ENCODE results near the gene SLC5A10.
"Not testable (repeated sequence)": the region's sequence is repeated elsewhere in the genome, so short reads cannot be mapped to it uniquely, and the experiment has no call there.

SLC5A10 gene

GRCh38 chr17:19038730-19039129 is 86.8 kb downstream of the SLC5A10 start:
- not testable (repeated sequence) for DNase-seq (ENCODE audit: low read depth in 1 of 2, low spot score in 1 of 2)

DNA sequence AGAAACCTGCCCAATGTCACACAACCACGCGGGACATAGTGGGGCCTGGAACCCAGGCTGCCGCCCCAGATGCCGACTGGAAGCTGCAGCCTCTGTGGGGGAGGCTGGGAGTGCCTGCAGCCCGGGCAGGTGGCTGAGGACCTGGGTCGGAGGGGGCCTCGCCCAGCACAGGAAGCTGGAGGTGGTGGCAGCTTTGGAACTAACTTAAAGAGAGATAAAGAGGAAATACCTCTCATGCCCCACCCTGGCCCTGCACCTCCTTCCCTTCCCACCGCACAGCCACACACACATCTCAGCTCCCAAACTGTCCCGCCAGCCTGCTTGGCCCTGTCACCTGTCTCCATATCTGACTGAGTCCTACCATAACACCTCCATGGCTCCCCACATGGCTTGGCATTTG is 88.4 kb downstream of the SLC5A10 start:
- not testable (repeated sequence) for DNase-seq (ENCODE audit: low read depth in 1 of 2, low spot score in 1 of 2)

DNA sequence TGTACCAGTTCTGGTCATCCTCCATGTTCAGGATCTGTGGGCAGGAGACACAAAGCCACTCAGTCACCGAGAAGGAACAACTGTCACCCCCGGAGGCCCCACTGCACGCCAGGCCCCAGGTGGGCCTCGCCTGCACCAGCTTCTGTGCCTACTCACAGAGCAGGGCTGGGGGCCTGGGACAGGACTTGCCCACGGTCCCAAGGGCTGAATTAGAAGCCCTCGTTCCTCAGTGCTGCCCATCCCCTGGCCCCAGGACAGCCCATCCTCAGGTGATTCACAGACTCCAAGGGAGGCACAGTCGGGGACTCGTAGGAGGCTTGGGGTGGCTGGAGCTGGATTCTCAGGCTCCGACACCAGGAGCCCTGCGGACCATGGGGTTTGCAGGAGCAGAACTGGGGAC is 89.9 kb downstream of the SLC5A10 start:
- DNase-seq (ENCODE audit: low read depth in 1 of 2, low spot score in 1 of 2) = not testable (repeated sequence)

DNA sequence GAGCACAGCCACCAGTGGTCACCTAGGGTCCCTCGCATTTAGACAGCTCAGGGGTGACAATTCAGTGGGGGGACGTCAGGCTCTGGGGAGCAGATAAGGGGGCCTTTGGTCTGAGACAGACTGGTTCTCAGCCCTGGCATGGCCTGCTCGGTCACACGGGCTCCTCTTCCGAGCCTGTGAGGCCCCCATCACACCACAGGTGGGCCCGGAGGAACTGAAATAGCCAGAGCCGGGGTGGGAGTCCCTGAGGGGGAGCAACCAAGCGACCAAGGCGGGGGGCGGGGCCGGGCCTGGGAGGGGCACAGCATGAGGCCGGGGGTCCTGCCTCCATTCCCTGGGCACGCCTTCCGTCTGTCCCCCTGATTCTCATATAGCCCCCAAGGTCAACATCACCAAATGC is 90.4 kb downstream of the SLC5A10 start:
- DNase-seq (ENCODE audit: low read depth in 1 of 2, low spot score in 1 of 2) = not testable (repeated sequence)

- DNase-seq (ENCODE audit: low read depth in 1 of 2, low spot score in 1 of 2) = not testable (repeated sequence)
Observed at GRCh38 chr17:19043032-19043431, 91.1 kb downstream of the SLC5A10 start.

DNA sequence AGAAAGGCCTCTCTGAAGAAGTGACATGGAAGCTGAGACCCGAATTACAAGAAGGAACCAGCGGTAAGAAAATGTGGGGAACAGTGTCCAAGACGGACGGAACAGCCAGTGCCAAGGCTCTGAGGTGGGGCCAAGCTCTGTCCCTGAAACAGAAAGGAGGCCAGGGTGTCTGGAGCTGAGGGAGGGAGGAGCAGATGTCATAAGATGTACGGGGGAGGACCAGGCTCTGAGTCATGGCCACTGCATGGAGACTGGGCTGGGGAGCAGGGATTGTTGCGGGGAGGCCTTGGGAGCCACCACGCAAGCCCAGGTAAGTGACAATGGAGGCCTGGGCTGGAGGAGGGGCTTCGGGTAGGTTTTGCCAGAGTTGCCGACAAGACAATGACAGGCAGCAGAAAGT is 92.7 kb downstream of the SLC5A10 start:
- DNase-seq (ENCODE audit: low read depth in 1 of 2, low spot score in 1 of 2) = not testable (repeated sequence)

DNA sequence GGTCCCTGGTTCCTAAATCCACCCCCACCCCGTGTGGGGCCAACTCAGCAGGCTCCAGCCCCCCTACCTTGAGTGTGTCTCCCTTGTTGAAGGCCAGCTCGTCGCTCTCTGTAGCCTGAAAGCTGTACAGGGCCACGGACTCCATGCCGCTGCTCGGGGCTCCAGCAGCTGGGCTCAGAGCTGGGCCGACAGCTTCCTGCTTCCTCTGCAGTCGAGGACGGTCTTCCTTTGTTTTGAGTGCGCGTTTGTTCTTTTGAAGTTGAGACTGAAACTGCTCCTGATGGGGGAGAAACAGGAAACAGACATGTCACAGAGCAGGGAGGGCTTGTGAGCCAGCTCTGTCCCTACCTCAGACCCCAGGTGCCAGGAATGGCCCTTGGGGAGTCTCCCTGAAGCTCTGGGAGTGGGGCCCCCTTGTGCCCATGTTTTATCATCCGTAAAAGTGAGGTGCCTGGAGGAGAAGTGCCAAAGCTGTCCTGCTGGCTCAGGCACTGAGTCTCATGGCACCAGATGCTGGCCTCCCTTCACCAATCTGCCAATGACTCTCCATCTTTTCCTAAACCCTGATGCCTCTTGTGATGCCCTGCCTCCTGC is 94.9 kb downstream of the SLC5A10 start, which contains the start of gene GRAP:
Gene GRAP, minus strand, starts transcription at position 176 of the 594 bp plus-strand sequence. Its CDS starts 31 bp downstream, at position 145.
- DNase-seq (ENCODE audit: low read depth in 1 of 2, low spot score in 1 of 2) = not testable (repeated sequence)

- not testable (repeated sequence) for DNase-seq (ENCODE audit: low read depth in 1 of 2, low spot score in 1 of 2)
Observed at GRCh38 chr17:19047510-19047909, 95.5 kb downstream of the SLC5A10 start.

DNA sequence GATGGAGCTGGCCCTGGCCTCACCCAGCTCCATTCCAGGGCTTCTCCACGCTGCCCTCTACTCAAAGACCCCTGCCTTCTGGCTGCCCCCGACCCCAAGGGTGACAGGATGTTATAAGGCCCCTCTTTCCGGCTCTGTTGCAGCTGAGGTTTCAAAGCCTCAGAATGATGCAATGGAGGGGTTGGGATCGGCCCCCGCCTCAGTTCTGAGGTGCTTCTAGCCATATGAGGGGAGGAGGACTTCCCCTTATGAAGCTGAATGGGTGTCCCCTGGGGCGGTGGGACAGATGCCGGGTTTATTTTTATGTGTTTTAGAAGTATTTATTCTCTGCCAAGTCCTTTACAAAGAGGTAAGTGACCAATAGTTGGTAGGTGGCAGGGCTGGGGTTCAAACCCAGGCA is 96.9 kb downstream of the SLC5A10 start:
- not testable (repeated sequence) for DNase-seq (ENCODE audit: low read depth in 1 of 2, low spot score in 1 of 2)

DNA sequence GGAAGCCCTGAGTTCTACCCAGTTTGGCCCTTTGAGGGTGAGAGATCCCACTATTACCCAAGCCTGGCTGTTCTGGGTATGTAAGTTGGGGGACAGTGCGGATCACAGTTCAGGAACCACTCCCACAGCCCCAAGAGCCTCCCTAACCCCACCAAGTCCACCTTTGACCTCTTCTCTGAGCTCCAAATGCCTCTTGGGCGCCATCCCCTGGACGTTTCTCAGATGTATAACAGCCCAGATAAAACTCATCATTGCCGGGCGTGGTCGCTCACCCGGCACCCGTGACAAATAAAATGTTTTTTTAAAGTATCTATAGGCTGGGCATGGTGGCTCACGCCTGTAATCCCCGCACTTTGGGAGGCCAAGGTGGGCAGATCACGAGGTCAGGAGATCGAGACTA is 103.5 kb downstream of the SLC5A10 start:
- not testable (repeated sequence) for DNase-seq (ENCODE audit: low read depth in 1 of 2, low spot score in 1 of 2)

- DNase-seq (ENCODE audit: low read depth in 1 of 2, low spot score in 1 of 2) = not testable (repeated sequence)
Observed at GRCh38 chr17:19062009-19062717, 110.2 kb downstream of the SLC5A10 start.

DNA sequence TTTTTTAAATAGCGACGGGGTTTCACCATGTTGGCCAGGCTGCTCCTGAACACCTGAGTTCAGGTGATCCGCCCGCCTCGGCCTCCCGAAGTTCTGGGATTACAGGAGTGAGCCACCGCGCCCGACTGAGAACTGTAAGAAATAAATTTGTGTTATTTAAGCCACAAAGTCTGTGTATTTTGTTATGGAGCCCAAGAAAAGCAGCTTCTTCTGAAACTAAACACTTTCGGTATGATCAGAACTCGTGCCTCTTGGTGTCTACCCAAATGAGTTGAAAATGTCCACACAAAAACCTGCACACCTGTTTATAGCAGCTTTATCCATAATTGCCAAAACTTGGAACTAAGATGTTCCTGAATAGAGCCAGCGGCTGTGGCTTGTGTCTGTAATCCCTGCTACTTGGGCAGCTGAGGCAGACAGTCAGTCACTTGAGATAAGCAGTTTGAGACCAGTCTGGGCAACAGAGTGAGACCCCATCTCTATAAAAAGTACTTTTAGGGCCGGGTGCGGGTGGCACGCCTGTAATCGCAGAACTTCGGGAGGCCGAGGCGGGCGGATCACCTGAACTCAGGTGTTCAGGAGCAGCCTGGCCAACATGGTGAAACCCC is 110.9 kb downstream of the SLC5A10 start:
- DNase-seq (ENCODE audit: low read depth in 1 of 2, low spot score in 1 of 2) = not testable (repeated sequence)

- peak; percentile 60 to 80 for DNase-seq (ENCODE audit: low read depth in 1 of 2, low spot score in 1 of 2)
Observed at GRCh38 chr17:19063326-19063956, 111.5 kb downstream of the SLC5A10 start.

DNA sequence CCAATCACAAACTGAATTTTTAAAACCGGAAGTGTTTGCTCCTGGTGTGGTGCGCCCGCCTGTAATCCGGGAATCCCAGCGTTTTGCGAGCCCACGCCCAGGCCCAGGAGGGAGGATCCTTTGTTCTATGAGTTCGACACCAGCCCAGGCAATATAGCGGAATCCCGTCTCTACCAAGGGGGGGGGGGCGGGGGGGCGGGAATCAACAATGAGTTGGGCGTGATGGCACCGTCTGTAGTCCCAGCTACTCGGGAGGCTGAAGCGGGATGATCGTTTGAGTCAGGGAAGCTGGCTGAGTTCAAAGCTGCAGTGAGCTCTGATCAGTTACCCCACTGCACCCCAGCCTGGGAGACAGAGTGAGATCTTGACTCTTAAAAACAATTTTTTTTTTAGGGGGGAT is 112.4 kb downstream of the SLC5A10 start:
- not testable (repeated sequence) for DNase-seq (ENCODE audit: low read depth in 1 of 2, low spot score in 1 of 2)

DNA sequence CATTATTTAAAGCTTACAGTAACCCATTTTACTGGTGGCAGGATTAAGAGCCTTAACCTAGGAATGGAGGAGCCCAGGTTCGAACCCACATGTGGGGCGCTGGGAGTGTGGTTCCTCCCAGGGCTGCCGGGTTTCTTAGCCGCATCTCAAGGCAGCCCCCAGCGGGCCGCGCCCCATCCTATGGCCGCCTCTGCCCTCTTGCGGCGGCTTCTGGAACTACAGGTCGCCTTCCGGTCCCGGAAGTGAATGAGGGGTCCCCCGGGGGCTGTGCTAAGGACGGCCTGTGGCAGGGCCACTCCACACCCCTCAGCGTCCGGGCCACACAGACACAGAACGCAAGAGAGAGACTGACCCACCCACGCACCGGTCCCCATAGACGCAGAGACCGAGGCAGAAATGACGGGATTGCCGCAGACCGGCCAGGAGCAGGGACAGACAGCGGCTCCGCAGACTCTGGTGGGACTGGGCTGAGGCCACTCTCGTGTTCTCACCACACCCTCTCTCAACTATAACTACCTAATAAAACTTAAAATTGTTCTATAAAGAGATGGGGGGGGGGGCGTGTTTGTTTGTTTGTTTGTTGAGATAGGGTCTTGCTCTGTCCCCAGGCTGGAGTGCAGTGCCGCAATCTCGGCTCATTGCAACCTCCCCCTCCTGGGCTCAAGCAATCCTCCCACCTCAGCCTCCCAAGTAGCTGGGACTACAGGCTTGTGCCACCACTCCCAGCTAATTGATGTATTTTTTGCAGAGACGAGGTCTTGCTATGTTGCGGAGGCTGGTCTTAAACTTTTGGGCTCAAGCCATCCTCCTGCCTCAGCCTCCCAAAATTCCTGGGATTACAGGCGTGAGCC is 118.6 kb downstream of the SLC5A10 start:
- not testable (repeated sequence) for DNase-seq (ENCODE audit: low read depth in 1 of 2, low spot score in 1 of 2)

Data from stimulated activated CD4-positive, alpha-beta T cell treated with anti-CD3 and anti-CD28 coated beads, Interleukin-15, amount 100 ng/mL, for 1 hour (primary cell).